Naive thymus-derived CD4-positive, alpha-beta T cell (primary cell): ENCODE data around the gene PEAK3. TPM values are rescaled to one million over a fixed set of nuclear protein-coding genes. Genes with fewer than 3 reads are reported as not detected.
A peak's percentile ranks its signal among the peaks of the same experiment; 100 is the strongest.

Source experiments
- ATAC-seq: fragments of 150-1000 bp; cut with Tn5 transposase; 2 replicates; pipeline ENCODE4 v1.10.0; 2021; ENCODE audit warnings: mild to moderate bottlenecking, moderate library complexity
- CTCF ChIA-PET: fragments of 350-600 bp; sonication (Branson Sonifier 250); formaldehyde crosslinking; loops from one replicate; lab custom pipeline; 2021; ENCODE audit warnings: antibody characterized with exemption; lab: Charles Lee
- POLR2A ChIA-PET: fragments of 350-600 bp; sonication (Branson Sonifier 250); formaldehyde crosslinking; loops from one replicate; lab custom pipeline; 2021; ENCODE audit warnings: antibody characterized with exemption, inconsistent platforms; lab: Charles Lee
- DNase-seq, 9 donors: peaks; one replicate each; pipeline versions ENCODE4 v3.0.0 to v3.0.0-alpha.2; 2020 to 2022; ENCODE audit warnings: mixed read lengths in 1 of 9
- H3K27ac ChIP-seq: one replicate; pipeline ENCODE4 v1.7.0; 2013; ENCODE audit warnings: mild to moderate bottlenecking, low read depth, low read length, moderate library complexity
- H3K27me3 ChIP-seq, 2 donors: one replicate each; pipeline ENCODE4 v1.7.0; 2013; ENCODE audit warnings: low read length in 2 of 2, mild to moderate bottlenecking in 2 of 2, moderate library complexity in 2 of 2; ENCODE audit not compliant: control insufficient read depth in 2 of 2, insufficient read depth in 2 of 2
- H3K36me3 ChIP-seq, 3 experiments: 1 replicate in 2 of 3; 2 replicates in 1 of 3; pipeline ENCODE4 v1.7.0; 2013; ENCODE audit warnings: low read length in 3 of 3, mild to moderate bottlenecking in 3 of 3, moderate library complexity in 1 of 3; ENCODE audit not compliant: insufficient read depth in 3 of 3, control insufficient read depth in 2 of 3
- H3K4me1 ChIP-seq, 2 donors: one replicate each; pipeline ENCODE4 v1.7.0; 2013; ENCODE audit warnings: low read length in 2 of 2, mild to moderate bottlenecking in 2 of 2, moderate library complexity in 1 of 2; ENCODE audit not compliant: control insufficient read depth in 2 of 2, insufficient read depth in 2 of 2
- H3K4me3 ChIP-seq: 2 replicates; pipeline ENCODE4 v1.7.0; 2013; ENCODE audit warnings: mild to moderate bottlenecking, low read length
- H3K9me3 ChIP-seq, 3 experiments: 1 replicate in 2 of 3; 2 replicates in 1 of 3; pipeline ENCODE4 v1.7.0; 2013; ENCODE audit warnings: low read length in 3 of 3; ENCODE audit not compliant: control insufficient read depth in 2 of 3
- H3K27ac Mint-ChIP-seq, 9 donors: one replicate each; pipeline ENCODE4 v1.8.0; 2020 to 2022; ENCODE audit warnings: mixed read lengths in 9 of 9, mild to moderate bottlenecking in 8 of 9, moderate library complexity in 5 of 9, inconsistent platforms in 2 of 9
- H3K27me3 Mint-ChIP-seq, 5 donors: one replicate each; pipeline ENCODE4 v1.8.0; 2021 to 2022; ENCODE audit warnings: mixed read lengths in 5 of 5, mild to moderate bottlenecking in 1 of 5
- H3K36me3 Mint-ChIP-seq, 5 donors: one replicate each; pipeline ENCODE4 v1.8.0; 2020 to 2022; ENCODE audit warnings: mixed read lengths in 5 of 5, mild to moderate bottlenecking in 3 of 5, inconsistent platforms in 1 of 5
- H3K4me1 Mint-ChIP-seq, 7 donors: one replicate each; pipeline ENCODE4 v1.8.0; 2020 to 2022; ENCODE audit warnings: mixed read lengths in 7 of 7, mild to moderate bottlenecking in 3 of 7, inconsistent platforms in 1 of 7
- H3K4me3 Mint-ChIP-seq, 10 donors: one replicate each; pipeline ENCODE4 v1.8.0; 2020 to 2022; ENCODE audit warnings: mild to moderate bottlenecking in 10 of 10, mixed read lengths in 10 of 10, moderate library complexity in 6 of 10, inconsistent platforms in 2 of 10
- H3K9me3 Mint-ChIP-seq, 11 donors: one replicate each; pipeline ENCODE4 v1.8.0; 2020 to 2022; ENCODE audit warnings: mixed read lengths in 11 of 11, mild to moderate bottlenecking in 4 of 11, inconsistent platforms in 1 of 11, moderate library complexity in 1 of 11
- intact Hi-C, 2 donors: fragments of 100-400 bp; cut with micrococcal nuclease; formaldehyde crosslinking; loops; one replicate each; pipeline ENCODE4 v1.15.1; 2023
- polyA plus RNA-seq, 2 donors: library from polyadenylated mRNA; unstranded; fragments of 300-500 nt; fragmentation: Illumina TruSeq; gene quantifications; one replicate each; pipeline ENCODE4 v1.2.3, GENCODE V29; 2021
- total RNA-seq, 6 experiments: library from RNA in 5 of 6; stranded (reverse) in 5 of 6; gene quantifications; 1 replicate in 5 of 6; 2 replicates in 1 of 6; pipeline ENCODE4 v1.2.3 and lab custom pipeline; 2021 to 2026

Gene PEAK3
- total and polyA plus RNA-seq, 7 experiments from 2014 or later, result 0.14 to 3.9 (median 0.36) TPM; not detected in 1

DNA sequence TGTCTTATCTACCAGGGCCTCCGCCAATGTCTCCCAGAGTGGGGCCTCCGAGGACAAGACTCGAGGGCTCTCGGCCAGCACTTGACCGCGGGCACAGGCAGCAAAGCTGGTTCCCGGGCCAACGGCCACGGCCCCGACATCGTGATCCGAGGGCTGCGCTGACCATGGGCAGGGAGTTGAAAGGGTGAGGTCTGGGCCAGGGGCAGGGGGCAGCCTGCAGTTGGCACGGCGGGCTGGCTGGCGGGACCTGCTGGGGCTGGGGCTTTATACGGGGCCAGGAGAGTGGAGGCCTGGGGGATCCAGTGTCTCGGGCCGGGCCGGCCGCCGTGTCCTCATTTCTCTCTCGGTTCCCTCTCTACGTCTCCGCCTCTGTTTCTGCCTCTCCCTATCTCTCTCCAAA lies 35.8 kb upstream of the PEAK3 start:
- POLR2A ChIA-PET, result interaction anchor here (1.5 kb wide), 1 partner anchor 30 kb away, joined by 3 read pairs; no protein-coding TSS in a partner anchor

DNA sequence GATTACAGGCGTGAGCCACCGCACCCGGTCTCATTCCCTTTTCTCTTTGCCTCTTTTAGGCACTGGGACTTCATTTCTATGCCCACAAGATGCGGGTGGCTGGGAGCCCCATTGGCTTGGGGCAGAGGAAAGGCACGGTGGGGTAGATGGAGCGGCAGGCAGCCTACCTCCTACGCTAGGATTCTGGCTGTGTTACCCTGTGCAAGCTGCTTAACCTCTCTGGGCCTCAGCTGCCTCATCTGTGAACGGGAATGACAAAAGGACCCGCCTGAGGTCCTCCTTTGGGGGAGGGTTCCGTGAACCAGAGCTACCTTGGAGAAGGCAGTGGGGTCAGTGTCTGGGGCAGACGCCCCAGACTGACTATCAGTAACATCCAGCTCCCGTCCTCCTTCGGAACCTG lies 35.3 kb upstream of the PEAK3 start:
- CTCF ChIA-PET, result no interaction called here

More for the DNA sequence above, 35.8 kb upstream of the PEAK3 start:
- intact Hi-C loops, result loop anchor here in 1 of 2 donors (5.0 kb wide), 1 partner anchor 160 kb away; no protein-coding TSS in a partner anchor
- Histone ChIP-seq H3K4me1 (no peaks in the 10 kb centered on the region), H3K27ac (no peak overlapping the region), H3K27me3 (peaks cover 0 to 5% of the 10 kb centered on the region in 2 donors), H3K4me3 (no peak overlapping the region), H3K9me3 (peaks cover 0 to 13% (median 5%) of the 10 kb centered on the region in 3 experiments), H3K36me3 (peaks cover 0 to 19% (median 0%) of the 10 kb centered on the region in 3 experiments)
- CTCF ChIA-PET, result no interaction called here
- H3K36me3 Mint-ChIP-seq, result peaks cover 4 to 12% (median 10%) of the 10 kb centered on the region in 5 donors
- DNase-seq (no peak), ATAC-seq (no peak)
- no peak overlapping the region for H3K27ac Mint-ChIP-seq
- H3K4me3 Mint-ChIP-seq, result no peak overlapping the region
- H3K9me3 Mint-ChIP-seq, result peaks cover 6 to 25% (median 9%) of the 10 kb centered on the region in 11 donors
- H3K4me1 Mint-ChIP-seq, result peaks cover 0 to 6% (median 0%) of the 10 kb centered on the region in 7 donors
- peaks cover 17 to 25% (median 18%) of the 10 kb centered on the region in 5 donors for H3K27me3 Mint-ChIP-seq

DNA sequence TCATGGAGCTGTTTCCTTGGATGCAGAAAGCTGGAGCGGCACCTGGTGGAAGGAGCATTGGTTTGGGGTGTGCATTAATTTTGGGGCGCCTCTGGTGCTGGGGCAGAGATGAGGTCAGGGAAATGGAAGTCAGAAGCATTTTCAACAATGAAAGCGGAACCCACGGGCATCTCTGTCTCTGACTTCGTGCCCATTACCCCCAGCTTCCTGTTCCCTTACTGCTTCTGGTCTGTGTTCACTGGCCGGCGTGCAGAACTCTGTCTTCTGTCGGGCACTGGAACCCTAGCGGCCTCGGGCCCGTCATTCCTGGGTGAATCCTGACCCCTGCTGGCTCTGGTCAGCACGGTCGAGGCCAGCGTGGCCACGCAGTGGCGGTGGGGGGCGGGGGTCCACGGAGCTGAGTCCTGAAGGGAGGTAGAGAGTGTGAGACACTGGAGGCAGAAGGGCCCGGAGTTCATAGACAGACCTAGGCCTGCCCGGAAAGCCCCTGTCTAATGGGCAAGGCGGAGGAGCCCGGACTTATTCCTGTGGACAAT lies 33.9 kb upstream of the PEAK3 start:
- POLR2A ChIA-PET, result interaction anchor here (0.8 to 1.5 kb wide), 4 partner anchors 15 to 82 kb away, joined by 3 read pairs; no protein-coding TSS in a partner anchor
- intact Hi-C loops, result loop anchor here in 1 of 2 donors (1.0 to 5.0 kb wide), 2 partner anchors 41 to 159 kb away; no protein-coding TSS in a partner anchor
- Mint-ChIP-seq H3K36me3 (peaks cover 4 to 12% (median 10%) of the 10 kb centered on the region in 5 donors), H3K4me3 (no peak overlapping the region), H3K27ac (no peak overlapping the region), H3K27me3 (peaks cover 17 to 26% (median 25%) of the 10 kb centered on the region in 5 donors), H3K9me3 (peaks cover 6 to 25% (median 9%) of the 10 kb centered on the region in 11 donors), H3K4me1 (peaks cover 0 to 6% (median 0%) of the 10 kb centered on the region in 7 donors)
- CTCF ChIA-PET, result interaction anchor here (0.8 to 1.0 kb wide), 2 partner anchors 42 to 78 kb away, joined by 3 read pairs; no protein-coding TSS in a partner anchor
- Histone ChIP-seq H3K27ac (no peak overlapping the region), H3K36me3 (peaks cover 0 to 1% (median 0%) of the 10 kb centered on the region in 3 experiments), H3K4me1 (no peaks in the 10 kb centered on the region), H3K4me3 (no peak overlapping the region), H3K27me3 (peaks cover 0 to 5% of the 10 kb centered on the region in 2 donors), H3K9me3 (peaks cover 0 to 13% (median 5%) of the 10 kb centered on the region in 3 experiments)
- peak; percentile 88 for ATAC-seq
- peak in 1 of 9 donors; percentile 29 for DNase-seq

More for the DNA sequence above, 35.3 kb upstream of the PEAK3 start:
- Histone ChIP-seq H3K27me3 (peaks cover 0 to 5% of the 10 kb centered on the region in 2 donors), H3K4me1 (no peaks in the 10 kb centered on the region), H3K9me3 (peaks cover 0 to 13% (median 5%) of the 10 kb centered on the region in 3 experiments), H3K36me3 (peaks cover 0 to 14% (median 0%) of the 10 kb centered on the region in 3 experiments), H3K27ac (no peak overlapping the region), H3K4me3 (no peak overlapping the region)
- H3K9me3 Mint-ChIP-seq, result peaks cover 6 to 25% (median 9%) of the 10 kb centered on the region in 11 donors
- H3K27me3 Mint-ChIP-seq, result peaks cover 17 to 25% (median 19%) of the 10 kb centered on the region in 5 donors
- POLR2A ChIA-PET, result no interaction called here
- peaks cover 4 to 12% (median 10%) of the 10 kb centered on the region in 5 donors for H3K36me3 Mint-ChIP-seq
- ATAC-seq (no peak), DNase-seq (no peak)
- intact Hi-C loops, result loop anchor here in 1 of 2 donors (5.0 kb wide), 1 partner anchor 160 kb away; no protein-coding TSS in a partner anchor
- no peak overlapping the region for H3K4me3 Mint-ChIP-seq
- no peak overlapping the region for H3K27ac Mint-ChIP-seq
- H3K4me1 Mint-ChIP-seq, result peaks cover 0 to 6% (median 0%) of the 10 kb centered on the region in 7 donors

DNA sequence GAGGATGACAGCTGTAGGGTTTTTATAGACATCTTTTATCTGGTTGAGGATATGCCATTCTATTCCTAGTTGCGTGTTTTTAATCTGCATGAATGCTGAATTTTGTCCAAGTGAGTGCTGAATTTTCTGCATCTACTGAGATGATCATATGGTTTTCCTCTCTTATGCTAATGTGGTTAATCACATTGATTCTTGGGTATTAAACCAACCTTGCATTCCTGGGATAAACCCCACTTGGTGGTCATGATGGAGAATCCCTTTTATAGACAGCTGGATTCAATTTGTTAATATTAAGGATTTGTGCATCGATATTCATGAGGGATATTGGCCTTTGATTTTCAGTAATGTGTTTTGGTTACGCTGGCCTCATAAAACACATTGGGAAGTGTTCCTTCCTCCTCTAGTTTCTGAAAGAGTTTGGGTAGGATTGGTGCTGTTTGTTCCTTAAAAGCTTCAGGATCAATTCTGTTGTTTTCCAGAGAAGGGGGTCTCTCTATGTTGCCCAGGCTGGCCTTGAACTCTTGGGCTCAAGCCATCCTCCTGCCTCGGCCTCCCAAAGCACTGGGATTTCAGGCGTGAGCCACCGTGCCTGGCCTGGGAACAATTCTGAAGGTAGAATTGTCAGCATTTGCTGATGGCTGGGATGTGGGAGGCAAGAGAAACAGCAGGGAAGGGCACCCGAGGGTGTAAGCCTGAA lies 33.3 kb upstream of the PEAK3 start:
- Histone ChIP-seq H3K27ac (no peak overlapping the region), H3K4me3 (no peak overlapping the region), H3K27me3 (peaks cover 0 to 5% of the 10 kb centered on the region in 2 donors), H3K36me3 (no peaks in the 10 kb centered on the region), H3K9me3 (peaks cover 0 to 13% (median 5%) of the 10 kb centered on the region in 3 experiments), H3K4me1 (no peaks in the 10 kb centered on the region)
- intact Hi-C loops, result loop anchor here in 1 of 2 donors (5.0 kb wide), 1 partner anchor 158 kb away; no protein-coding TSS in a partner anchor
- Mint-ChIP-seq H3K36me3 (peaks cover 4 to 12% (median 10%) of the 10 kb centered on the region in 5 donors), H3K27ac (peak overlapping the region in 1 of 9 donors; percentile 28), H3K27me3 (peaks cover 18 to 31% (median 30%) of the 10 kb centered on the region in 5 donors), H3K9me3 (peaks cover 6 to 25% (median 9%) of the 10 kb centered on the region in 11 donors), H3K4me1 (peaks cover 0 to 6% (median 0%) of the 10 kb centered on the region in 7 donors), H3K4me3 (no peak overlapping the region)
- ChIA-PET CTCF (no interaction called here), POLR2A (interaction anchor here (0.6 to 1.5 kb wide), 6 partner anchors 12 to 231 kb away, joined by 3 to 4 read pairs (median 3); no protein-coding TSS in a partner anchor)
- DNase-seq (no peak), ATAC-seq (no peak)

DNA sequence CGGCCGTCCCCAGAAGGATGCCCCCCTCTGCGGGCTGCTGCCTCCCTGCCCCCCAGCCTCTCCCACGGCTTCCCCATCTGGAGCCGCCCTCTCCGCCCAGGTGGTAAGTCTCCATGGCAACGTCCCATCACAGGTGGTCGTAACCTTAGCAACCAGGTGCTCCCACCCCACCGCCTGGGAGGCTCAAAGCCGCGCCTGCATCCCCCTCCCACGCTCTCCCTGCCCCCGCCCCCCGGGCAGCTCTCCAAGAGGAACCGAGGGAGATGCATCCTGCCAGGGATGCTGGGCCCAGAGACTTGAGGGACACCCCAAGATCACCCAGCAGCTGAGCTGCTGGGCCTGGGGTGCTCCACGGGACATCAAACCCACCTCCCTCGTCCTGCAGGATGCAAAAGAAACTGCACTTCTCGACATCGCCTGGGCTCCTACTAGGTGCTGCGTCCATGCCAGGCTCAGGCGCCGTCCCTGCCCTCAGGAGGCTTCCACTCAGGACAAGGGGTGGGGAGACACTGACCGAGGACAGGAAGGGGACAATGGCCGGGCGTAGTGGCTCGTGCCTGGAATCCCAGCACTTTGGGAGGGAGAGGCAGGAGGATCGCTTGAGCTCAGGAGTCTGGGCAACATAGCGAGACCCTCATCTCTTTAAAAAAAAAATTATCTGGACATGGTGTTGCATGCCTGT lies 31.0 kb upstream of the PEAK3 start:
- H3K27me3 Mint-ChIP-seq, result peaks cover 35 to 51% (median 47%) of the 10 kb centered on the region in 5 donors
- DNase-seq (no peak), ATAC-seq (no peak)
- H3K4me3 Mint-ChIP-seq, result no peak overlapping the region
- Histone ChIP-seq H3K4me3 (no peak overlapping the region), H3K9me3 (peaks cover 0 to 13% (median 5%) of the 10 kb centered on the region in 3 experiments), H3K4me1 (no peaks in the 10 kb centered on the region), H3K27ac (no peak overlapping the region), H3K36me3 (no peaks in the 10 kb centered on the region), H3K27me3 (peaks cover 0 to 11% of the 10 kb centered on the region in 2 donors)
- intact Hi-C loops, result no loop called here
- CTCF ChIA-PET, result interaction anchor here (0.6 kb wide), 1 partner anchor 287 kb away, joined by 3 read pairs; no protein-coding TSS in a partner anchor
- peaks cover 6 to 25% (median 10%) of the 10 kb centered on the region in 11 donors for H3K9me3 Mint-ChIP-seq
- POLR2A ChIA-PET, result no interaction called here
- peaks cover 0 to 11% (median 5%) of the 10 kb centered on the region in 7 donors for H3K4me1 Mint-ChIP-seq
- no peak overlapping the region for H3K27ac Mint-ChIP-seq
- peaks cover 4 to 12% (median 10%) of the 10 kb centered on the region in 5 donors for H3K36me3 Mint-ChIP-seq
